Ascending aorta (tissue), 2 donors: ENCODE results near the gene HMGN1. TPM values are rescaled to one million over a fixed set of nuclear protein-coding genes. Genes with fewer than 3 reads are reported as not detected.

Experiments used
- DNase-seq, 2 donors: peaks; one replicate each; pipeline ENCODE4 v3.0.0-alpha.2; 2019; ENCODE audit warnings: low spot score in 2 of 2
- H3K27ac ChIP-seq, 2 donors: fragments of 200-600 bp; sonication (generic); one replicate each; pipeline ENCODE4 v1.5.1; 2016 to 2017; ENCODE audit warnings: mild to moderate bottlenecking in 1 of 2
- H3K27me3 ChIP-seq: fragments of 200-600 bp; sonication (generic); one replicate; pipeline ENCODE4 v1.5.1; 2017
- H3K36me3 ChIP-seq, 2 donors: fragments of 200-600 bp; sonication (generic); one replicate each; pipeline ENCODE4 v1.5.1; 2016
- H3K4me1 ChIP-seq, 2 donors: fragments of 200-600 bp; sonication (generic); one replicate each; pipeline ENCODE4 v1.5.1; 2016 to 2017; ENCODE audit warnings: mild to moderate bottlenecking in 1 of 2
- H3K4me3 ChIP-seq, 2 donors: fragments of 200-600 bp; sonication (generic); one replicate each; pipeline ENCODE4 v1.5.1; 2016 to 2017; ENCODE audit warnings: mild to moderate bottlenecking in 1 of 2
- H3K9me3 ChIP-seq, 2 donors: fragments of 200-600 bp; sonication (generic); one replicate each; pipeline ENCODE4 v1.5.1; 2016
- CTCF ChIP-seq, 3 experiments: fragments of 200-600 bp in 2 of 3; fragments of 450-650 bp in 1 of 3; sonication (generic) in 2 of 3; IDR thresholded peaks; one replicate each; pipeline ENCODE4 v1.5.1; 2016 to 2019; ENCODE audit warnings: antibody characterized with exemption in 3 of 3, mild to moderate bottlenecking in 1 of 3, moderate library complexity in 1 of 3
- intact Hi-C: fragments of 100-400 bp; cut with DNase I; formaldehyde crosslinking; loops from one replicate; pipeline ENCODE4 v1.15.1; 2023
- total RNA-seq: library from RNA; depleted of rRNA; stranded (reverse); fragments of >200 nt; gene quantifications from one replicate; pipeline ENCODE4 v1.1.0, GENCODE V29; 2016

HMGN1 gene
- total RNA-seq, 1 donor from 2014 or later, result 22.7 TPM

- intact Hi-C loops, result no loop called here
- DNase-seq, result no peak
- Histone ChIP-seq H3K4me3 (no peak overlapping the region), H3K27ac (no peak overlapping the region), H3K27me3 (no peaks in the 10 kb centered on the region), H3K36me3 (peaks cover 20 to 24% of the 10 kb centered on the region in 2 donors), H3K9me3 (no peaks in the 10 kb centered on the region), H3K4me1 (no peaks in the 10 kb centered on the region)
- no peak for TF ChIP-seq CTCF (IDR thresholded peaks at IDR 0.05)
Observed at GRCh38 chr21:39339231-39339630, 9.7 kb downstream of the HMGN1 start.

GRCh38 chr21:39336457-39337008 is 12.4 kb downstream of the HMGN1 start:
- Histone ChIP-seq H3K9me3 (no peaks in the 10 kb centered on the region), H3K36me3 (peaks cover 5 to 8% of the 10 kb centered on the region in 2 donors), H3K27ac (no peak overlapping the region), H3K27me3 (no peaks in the 10 kb centered on the region), H3K4me3 (no peak overlapping the region), H3K4me1 (no peaks in the 10 kb centered on the region)
- intact Hi-C loops, result no loop called here
- no peak for TF ChIP-seq CTCF (IDR thresholded peaks at IDR 0.05)
- DNase-seq, result no peak

GRCh38 chr21:39334611-39335010 is 14.3 kb downstream of the HMGN1 start:
- intact Hi-C loops, result no loop called here
- Histone ChIP-seq H3K4me1 (no peaks in the 10 kb centered on the region), H3K27me3 (no peaks in the 10 kb centered on the region), H3K9me3 (no peaks in the 10 kb centered on the region), H3K4me3 (no peak overlapping the region), H3K27ac (no peak overlapping the region), H3K36me3 (no peaks in the 10 kb centered on the region)
- no peak for TF ChIP-seq CTCF (IDR thresholded peaks at IDR 0.05)
- no peak for DNase-seq

- TF ChIP-seq CTCF (IDR thresholded peaks at IDR 0.05), result no peak
- no peak for DNase-seq
- intact Hi-C loops, result no loop called here
- H3K36me3 ChIP-seq, result no peaks in the 10 kb centered on the region
- no peaks in the 10 kb centered on the region for H3K27me3 ChIP-seq
- no peak overlapping the region for H3K27ac ChIP-seq
- H3K4me1 ChIP-seq, result no peaks in the 10 kb centered on the region
- H3K9me3 ChIP-seq, result no peaks in the 10 kb centered on the region
- no peak overlapping the region for H3K4me3 ChIP-seq
Observed at GRCh38 chr21:39332175-39332574, 16.7 kb downstream of the HMGN1 start.

GRCh38 chr21:39330001-39330400 is 18.9 kb downstream of the HMGN1 start:
- no peak for DNase-seq
- Histone ChIP-seq H3K4me3 (no peak overlapping the region), H3K27ac (no peak overlapping the region), H3K4me1 (no peaks in the 10 kb centered on the region), H3K36me3 (no peaks in the 10 kb centered on the region), H3K9me3 (no peaks in the 10 kb centered on the region), H3K27me3 (no peaks in the 10 kb centered on the region)
- intact Hi-C loops, result no loop called here
- no peak for TF ChIP-seq CTCF (IDR thresholded peaks at IDR 0.05)

- no peak for TF ChIP-seq CTCF (IDR thresholded peaks at IDR 0.05)
- DNase-seq, result no peak
- no peak overlapping the region for H3K4me3 ChIP-seq
- H3K27me3 ChIP-seq, result no peaks in the 10 kb centered on the region
- no peaks in the 10 kb centered on the region for H3K36me3 ChIP-seq
- no peak overlapping the region for H3K27ac ChIP-seq
- no peaks in the 10 kb centered on the region for H3K9me3 ChIP-seq
- intact Hi-C loops, result no loop called here
- H3K4me1 ChIP-seq, result no peaks in the 10 kb centered on the region
Observed at GRCh38 chr21:39327727-39328126, 21.2 kb downstream of the HMGN1 start.
